K562 (cell line): Measurements from ENCODE around the gene PPP1R14C. TPM values are rescaled to one million over a fixed set of nuclear protein-coding genes. Genes with fewer than 3 reads are reported as not detected.

Source experiments
- GABPB2 ChIP-seq: fragments of 250-450 bp; sonication (Bioruptor Pico); conservative IDR thresholded peaks from 2 replicates; pipeline ENCODE4 v1.5.1; 2021; ENCODE audit warnings: mild to moderate bottlenecking
- NR3C1 ChIP-seq: sonication (generic); formaldehyde crosslinking; IDR thresholded peaks from 2 replicates; pipeline ENCODE4 v1.8.1; 2022; ENCODE audit warnings: missing genetic modification reagents
- TAF1 ChIP-seq: IDR thresholded peaks from 2 replicates; pipeline ENCODE4 v1.6.1; 2011; ENCODE audit warnings: mild to moderate bottlenecking, low read length, moderate library complexity; ENCODE audit not compliant: insufficient read depth, control insufficient read depth, severe bottlenecking; ENCODE audit errors: extremely low read depth
- polyA plus RNA-seq, 8 experiments: library from polyadenylated mRNA; depleted of rRNA in 4 of 8; stranded (reverse) in 5 of 8; unstranded in 3 of 8; fragments of >200 nt; fragmentation: Nextera tagmentation in 2 of 8; fragmentation: Illumina TruSeq in 1 of 8; extraction: Ambion mirVana in 2 of 8; extraction: Trizol in 1 of 8; gene quantifications; 2 replicates each; pipeline versions ENCODE4 v1.2.1 to v1.2.3, GENCODE V29; 2011 to 2014; ENCODE audit warnings: inconsistent platforms in 1 of 8, missing spikeins in 1 of 8
- total RNA-seq, 7 experiments: library from RNA; depleted of rRNA in 6 of 7; stranded (reverse); fragments of >200 nt in 6 of 7; fragmentation: Illumina TruSeq in 2 of 7; extraction: Trizol in 2 of 7; gene quantifications; 2 replicates each; pipeline versions ENCODE4 v1.2.1 to v1.2.3, GENCODE V29; 2011 to 2021; ENCODE audit warnings: low replicate concordance in 1 of 7
- TF ChIP-seq, protein P1 (sequence below): sonication (generic); formaldehyde crosslinking; IDR thresholded peaks from 2 replicates; pipeline ENCODE4 v1.8.1; 2023; ENCODE audit warnings: mild to moderate bottlenecking, missing genetic modification reagents, moderate library complexity
- TF ChIP-seq, protein P2 (sequence below): fragments of 250-450 bp; sonication (Bioruptor Pico); IDR thresholded peaks from 2 replicates; pipeline ENCODE4 v1.4.0; 2020; ENCODE audit warnings: mild to moderate bottlenecking
- TF ChIP-seq, protein P3 (sequence below): fragments of 450-650 bp; IDR thresholded peaks from 2 replicates; pipeline ENCODE4 v1.6.1; 2016; ENCODE audit warnings: mild to moderate bottlenecking, moderate library complexity
- TF ChIP-seq, protein P4 (sequence below), 2 experiments: fragments of 450-650 bp; IDR thresholded peaks; 2 replicates each; pipeline ENCODE4 v1.6.1; 2018; ENCODE audit warnings: mild to moderate bottlenecking in 2 of 2, low read depth in 1 of 2; ENCODE audit not compliant: partially characterized antibody in 2 of 2

Gene PPP1R14C
- total and polyA plus RNA-seq, 9 of the 15 experiments (the other 6 are each of a cell fraction or from before 2014, with no cell fraction given): 4.5 to 16.6 (median 11.9) TPM

DNA sequence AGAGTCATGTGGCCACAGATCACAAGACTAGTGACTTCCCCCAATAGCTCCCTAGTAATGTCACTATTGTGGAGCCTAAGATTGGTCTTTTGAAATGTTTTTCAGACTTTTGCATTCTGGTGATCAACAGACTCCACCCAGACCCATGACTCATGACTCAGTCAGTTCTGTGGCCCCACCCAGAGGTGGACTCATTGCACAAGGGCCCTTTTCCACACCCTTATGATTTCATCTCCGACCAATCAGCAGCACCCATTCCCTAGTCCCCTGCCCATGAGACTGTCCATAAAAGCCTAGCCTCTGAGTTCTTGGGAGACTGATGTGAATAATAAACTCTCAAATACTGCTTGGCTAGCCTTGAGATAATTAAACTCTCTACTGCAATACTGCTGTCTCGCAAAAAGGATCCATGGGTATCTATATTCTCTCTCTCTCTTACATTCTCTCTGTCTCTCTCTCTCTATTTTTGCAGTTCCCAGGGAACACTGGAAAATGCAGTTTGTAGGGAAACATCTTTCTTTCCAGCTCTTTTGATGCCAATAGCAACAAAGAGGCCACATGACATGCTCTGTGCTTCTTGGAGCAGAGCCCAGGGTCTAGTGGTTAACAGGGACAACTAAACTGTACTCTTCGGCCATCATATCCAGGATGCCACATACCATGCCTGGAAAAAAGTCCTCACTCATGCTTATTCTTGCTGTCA lies 154.6 kb downstream of the PPP1R14C start (continued):
- TF ChIP-seq, protein P1, sequence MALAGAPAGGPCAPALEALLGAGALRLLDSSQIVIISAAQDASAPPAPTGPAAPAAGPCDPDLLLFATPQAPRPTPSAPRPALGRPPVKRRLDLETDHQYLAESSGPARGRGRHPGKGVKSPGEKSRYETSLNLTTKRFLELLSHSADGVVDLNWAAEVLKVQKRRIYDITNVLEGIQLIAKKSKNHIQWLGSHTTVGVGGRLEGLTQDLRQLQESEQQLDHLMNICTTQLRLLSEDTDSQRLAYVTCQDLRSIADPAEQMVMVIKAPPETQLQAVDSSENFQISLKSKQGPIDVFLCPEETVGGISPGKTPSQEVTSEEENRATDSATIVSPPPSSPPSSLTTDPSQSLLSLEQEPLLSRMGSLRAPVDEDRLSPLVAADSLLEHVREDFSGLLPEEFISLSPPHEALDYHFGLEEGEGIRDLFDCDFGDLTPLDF: no peak
- TF ChIP-seq GABPB2 (CRISPR knock-in tag) (no peak), NR3C1 (no peak), TAF1 (no peak)
- TF ChIP-seq, protein P2, sequence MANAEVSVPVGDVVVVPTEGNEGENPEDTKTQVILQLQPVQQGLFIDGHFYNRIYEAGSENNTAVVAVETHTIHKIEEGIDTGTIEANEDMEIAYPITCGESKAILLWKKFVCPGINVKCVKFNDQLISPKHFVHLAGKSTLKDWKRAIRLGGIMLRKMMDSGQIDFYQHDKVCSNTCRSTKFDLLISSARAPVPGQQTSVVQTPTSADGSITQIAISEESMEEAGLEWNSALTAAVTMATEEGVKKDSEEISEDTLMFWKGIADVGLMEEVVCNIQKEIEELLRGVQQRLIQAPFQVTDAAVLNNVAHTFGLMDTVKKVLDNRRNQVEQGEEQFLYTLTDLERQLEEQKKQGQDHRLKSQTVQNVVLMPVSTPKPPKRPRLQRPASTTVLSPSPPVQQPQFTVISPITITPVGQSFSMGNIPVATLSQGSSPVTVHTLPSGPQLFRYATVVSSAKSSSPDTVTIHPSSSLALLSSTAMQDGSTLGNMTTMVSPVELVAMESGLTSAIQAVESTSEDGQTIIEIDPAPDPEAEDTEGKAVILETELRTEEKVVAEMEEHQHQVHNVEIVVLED: no peak
- TF ChIP-seq, protein P3, sequence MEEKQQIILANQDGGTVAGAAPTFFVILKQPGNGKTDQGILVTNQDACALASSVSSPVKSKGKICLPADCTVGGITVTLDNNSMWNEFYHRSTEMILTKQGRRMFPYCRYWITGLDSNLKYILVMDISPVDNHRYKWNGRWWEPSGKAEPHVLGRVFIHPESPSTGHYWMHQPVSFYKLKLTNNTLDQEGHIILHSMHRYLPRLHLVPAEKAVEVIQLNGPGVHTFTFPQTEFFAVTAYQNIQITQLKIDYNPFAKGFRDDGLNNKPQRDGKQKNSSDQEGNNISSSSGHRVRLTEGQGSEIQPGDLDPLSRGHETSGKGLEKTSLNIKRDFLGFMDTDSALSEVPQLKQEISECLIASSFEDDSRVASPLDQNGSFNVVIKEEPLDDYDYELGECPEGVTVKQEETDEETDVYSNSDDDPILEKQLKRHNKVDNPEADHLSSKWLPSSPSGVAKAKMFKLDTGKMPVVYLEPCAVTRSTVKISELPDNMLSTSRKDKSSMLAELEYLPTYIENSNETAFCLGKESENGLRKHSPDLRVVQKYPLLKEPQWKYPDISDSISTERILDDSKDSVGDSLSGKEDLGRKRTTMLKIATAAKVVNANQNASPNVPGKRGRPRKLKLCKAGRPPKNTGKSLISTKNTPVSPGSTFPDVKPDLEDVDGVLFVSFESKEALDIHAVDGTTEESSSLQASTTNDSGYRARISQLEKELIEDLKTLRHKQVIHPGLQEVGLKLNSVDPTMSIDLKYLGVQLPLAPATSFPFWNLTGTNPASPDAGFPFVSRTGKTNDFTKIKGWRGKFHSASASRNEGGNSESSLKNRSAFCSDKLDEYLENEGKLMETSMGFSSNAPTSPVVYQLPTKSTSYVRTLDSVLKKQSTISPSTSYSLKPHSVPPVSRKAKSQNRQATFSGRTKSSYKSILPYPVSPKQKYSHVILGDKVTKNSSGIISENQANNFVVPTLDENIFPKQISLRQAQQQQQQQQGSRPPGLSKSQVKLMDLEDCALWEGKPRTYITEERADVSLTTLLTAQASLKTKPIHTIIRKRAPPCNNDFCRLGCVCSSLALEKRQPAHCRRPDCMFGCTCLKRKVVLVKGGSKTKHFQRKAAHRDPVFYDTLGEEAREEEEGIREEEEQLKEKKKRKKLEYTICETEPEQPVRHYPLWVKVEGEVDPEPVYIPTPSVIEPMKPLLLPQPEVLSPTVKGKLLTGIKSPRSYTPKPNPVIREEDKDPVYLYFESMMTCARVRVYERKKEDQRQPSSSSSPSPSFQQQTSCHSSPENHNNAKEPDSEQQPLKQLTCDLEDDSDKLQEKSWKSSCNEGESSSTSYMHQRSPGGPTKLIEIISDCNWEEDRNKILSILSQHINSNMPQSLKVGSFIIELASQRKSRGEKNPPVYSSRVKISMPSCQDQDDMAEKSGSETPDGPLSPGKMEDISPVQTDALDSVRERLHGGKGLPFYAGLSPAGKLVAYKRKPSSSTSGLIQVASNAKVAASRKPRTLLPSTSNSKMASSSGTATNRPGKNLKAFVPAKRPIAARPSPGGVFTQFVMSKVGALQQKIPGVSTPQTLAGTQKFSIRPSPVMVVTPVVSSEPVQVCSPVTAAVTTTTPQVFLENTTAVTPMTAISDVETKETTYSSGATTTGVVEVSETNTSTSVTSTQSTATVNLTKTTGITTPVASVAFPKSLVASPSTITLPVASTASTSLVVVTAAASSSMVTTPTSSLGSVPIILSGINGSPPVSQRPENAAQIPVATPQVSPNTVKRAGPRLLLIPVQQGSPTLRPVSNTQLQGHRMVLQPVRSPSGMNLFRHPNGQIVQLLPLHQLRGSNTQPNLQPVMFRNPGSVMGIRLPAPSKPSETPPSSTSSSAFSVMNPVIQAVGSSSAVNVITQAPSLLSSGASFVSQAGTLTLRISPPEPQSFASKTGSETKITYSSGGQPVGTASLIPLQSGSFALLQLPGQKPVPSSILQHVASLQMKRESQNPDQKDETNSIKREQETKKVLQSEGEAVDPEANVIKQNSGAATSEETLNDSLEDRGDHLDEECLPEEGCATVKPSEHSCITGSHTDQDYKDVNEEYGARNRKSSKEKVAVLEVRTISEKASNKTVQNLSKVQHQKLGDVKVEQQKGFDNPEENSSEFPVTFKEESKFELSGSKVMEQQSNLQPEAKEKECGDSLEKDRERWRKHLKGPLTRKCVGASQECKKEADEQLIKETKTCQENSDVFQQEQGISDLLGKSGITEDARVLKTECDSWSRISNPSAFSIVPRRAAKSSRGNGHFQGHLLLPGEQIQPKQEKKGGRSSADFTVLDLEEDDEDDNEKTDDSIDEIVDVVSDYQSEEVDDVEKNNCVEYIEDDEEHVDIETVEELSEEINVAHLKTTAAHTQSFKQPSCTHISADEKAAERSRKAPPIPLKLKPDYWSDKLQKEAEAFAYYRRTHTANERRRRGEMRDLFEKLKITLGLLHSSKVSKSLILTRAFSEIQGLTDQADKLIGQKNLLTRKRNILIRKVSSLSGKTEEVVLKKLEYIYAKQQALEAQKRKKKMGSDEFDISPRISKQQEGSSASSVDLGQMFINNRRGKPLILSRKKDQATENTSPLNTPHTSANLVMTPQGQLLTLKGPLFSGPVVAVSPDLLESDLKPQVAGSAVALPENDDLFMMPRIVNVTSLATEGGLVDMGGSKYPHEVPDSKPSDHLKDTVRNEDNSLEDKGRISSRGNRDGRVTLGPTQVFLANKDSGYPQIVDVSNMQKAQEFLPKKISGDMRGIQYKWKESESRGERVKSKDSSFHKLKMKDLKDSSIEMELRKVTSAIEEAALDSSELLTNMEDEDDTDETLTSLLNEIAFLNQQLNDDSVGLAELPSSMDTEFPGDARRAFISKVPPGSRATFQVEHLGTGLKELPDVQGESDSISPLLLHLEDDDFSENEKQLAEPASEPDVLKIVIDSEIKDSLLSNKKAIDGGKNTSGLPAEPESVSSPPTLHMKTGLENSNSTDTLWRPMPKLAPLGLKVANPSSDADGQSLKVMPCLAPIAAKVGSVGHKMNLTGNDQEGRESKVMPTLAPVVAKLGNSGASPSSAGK: no peak
- TF ChIP-seq, protein P4, sequence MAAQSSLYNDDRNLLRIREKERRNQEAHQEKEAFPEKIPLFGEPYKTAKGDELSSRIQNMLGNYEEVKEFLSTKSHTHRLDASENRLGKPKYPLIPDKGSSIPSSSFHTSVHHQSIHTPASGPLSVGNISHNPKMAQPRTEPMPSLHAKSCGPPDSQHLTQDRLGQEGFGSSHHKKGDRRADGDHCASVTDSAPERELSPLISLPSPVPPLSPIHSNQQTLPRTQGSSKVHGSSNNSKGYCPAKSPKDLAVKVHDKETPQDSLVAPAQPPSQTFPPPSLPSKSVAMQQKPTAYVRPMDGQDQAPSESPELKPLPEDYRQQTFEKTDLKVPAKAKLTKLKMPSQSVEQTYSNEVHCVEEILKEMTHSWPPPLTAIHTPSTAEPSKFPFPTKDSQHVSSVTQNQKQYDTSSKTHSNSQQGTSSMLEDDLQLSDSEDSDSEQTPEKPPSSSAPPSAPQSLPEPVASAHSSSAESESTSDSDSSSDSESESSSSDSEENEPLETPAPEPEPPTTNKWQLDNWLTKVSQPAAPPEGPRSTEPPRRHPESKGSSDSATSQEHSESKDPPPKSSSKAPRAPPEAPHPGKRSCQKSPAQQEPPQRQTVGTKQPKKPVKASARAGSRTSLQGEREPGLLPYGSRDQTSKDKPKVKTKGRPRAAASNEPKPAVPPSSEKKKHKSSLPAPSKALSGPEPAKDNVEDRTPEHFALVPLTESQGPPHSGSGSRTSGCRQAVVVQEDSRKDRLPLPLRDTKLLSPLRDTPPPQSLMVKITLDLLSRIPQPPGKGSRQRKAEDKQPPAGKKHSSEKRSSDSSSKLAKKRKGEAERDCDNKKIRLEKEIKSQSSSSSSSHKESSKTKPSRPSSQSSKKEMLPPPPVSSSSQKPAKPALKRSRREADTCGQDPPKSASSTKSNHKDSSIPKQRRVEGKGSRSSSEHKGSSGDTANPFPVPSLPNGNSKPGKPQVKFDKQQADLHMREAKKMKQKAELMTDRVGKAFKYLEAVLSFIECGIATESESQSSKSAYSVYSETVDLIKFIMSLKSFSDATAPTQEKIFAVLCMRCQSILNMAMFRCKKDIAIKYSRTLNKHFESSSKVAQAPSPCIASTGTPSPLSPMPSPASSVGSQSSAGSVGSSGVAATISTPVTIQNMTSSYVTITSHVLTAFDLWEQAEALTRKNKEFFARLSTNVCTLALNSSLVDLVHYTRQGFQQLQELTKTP (IDR thresholded peaks at IDR 0.05; ENCODE audit: low read depth in 1 of 2, partially characterized antibody in 2 of 2): no peak
